ENCODE data around the gene ZNF750.
"Not testable (repeated sequence)": the region's sequence is repeated elsewhere in the genome, so short reads cannot be mapped to it uniquely, and the experiment has no call there.

ZNF750 gene

DNA sequence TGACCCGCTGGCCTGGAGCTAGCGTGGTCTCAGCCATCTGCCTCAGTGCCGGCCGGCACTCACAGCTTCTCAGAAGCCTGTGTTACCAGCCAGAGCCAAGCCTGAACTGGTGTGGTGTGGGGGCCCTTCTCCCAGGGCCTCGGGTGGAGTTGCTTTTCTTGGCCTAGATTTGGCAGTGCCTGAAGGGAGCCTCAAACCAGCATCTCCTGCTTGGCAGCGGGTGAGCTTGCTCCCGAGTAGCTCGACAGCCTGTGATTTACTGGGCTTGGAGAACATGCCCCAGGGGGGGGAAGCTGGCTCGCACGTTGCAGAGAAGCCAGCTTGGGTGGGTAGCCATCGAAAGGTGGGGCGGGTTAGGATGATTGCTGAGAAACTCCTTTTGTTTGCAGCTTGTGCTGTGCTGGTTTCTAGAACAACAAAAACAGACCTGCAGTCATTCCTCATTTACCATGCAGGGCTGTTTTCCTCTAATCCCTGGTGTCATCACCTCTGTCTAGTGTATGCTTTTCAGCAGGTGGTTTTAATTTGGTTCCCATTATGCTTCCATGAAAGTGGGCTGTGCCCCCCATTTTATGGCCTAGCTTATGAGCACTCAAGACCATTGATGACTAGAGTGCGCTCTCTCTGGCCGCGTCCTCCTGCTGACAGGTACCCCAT lies 45.7 kb downstream of the ZNF750 start:
- DNase-seq (ENCODE audit: low spot score) = no peak

DNA sequence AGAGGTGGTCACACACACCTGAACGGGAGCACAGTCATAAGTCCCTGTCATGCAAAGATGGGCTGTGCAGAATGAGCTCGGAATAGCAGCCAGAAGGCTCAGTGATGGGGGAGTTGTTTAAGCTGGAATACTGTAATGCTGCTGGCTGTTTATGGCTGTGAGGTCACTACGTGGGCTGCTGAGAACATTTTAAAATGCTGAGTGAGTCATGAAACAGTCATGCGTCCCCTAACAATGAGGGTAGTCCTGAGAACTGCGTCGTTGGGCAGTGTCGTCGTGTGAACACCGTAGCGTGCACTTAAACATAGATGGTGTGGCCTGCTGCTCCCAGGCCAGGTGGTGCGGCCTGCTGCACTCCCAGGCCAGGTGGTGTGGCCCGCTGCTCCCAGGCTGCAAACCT lies 48.3 kb downstream of the ZNF750 start:
- DNase-seq (ENCODE audit: low spot score) = no peak

DNA sequence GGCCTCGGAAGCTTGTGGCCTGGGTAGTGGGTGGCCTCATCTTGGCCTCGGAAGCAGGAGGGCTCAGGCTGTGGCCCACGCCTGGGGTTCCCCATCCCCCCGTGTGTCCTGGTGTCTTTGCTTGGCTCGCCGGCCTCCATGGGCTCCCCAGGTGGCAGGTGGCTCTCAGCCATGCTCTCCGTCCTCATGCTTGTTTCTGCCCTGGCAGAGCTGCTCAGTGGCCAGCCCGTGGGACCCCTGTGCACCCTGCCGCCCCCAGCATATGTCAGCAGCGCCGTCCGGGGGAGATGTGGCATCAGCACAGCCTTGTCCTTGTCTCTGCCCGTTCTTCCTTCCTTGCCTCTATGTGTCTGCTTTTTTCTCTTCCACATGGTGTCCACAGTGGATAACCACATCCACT lies 49.4 kb downstream of the ZNF750 start:
- DNase-seq (ENCODE audit: low spot score) = no peak

DNA sequence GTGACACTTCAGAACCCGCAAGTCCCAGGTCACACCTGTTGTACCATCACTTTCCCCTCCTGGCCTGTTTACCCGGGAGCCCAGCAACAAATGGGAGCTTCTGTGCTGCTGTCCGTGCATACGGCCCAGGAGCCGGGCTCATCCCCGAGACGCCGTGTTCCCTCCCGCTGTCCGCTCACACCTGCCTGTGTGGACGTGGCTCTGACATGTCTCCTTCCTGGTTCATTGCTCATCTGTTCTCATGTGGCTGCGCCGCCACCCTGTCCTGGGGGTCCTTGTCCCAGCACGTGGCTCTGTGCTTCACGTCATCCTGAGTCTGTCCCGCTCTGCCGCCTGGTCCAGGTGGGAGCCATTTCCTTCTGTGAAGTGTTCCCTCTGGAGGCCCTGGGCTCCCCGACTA lies 50.0 kb downstream of the ZNF750 start:
- DNase-seq (ENCODE audit: low spot score) = no peak

GRCh38 chr17:82789051-82789592 lies 50.7 kb downstream of the ZNF750 start:
- no peak for DNase-seq (ENCODE audit: low spot score)

- no peak for DNase-seq (ENCODE audit: low spot score)
These were observed 51.4 kb downstream of the ZNF750 start for GRCh38 chr17:82788206-82789001.

DNA sequence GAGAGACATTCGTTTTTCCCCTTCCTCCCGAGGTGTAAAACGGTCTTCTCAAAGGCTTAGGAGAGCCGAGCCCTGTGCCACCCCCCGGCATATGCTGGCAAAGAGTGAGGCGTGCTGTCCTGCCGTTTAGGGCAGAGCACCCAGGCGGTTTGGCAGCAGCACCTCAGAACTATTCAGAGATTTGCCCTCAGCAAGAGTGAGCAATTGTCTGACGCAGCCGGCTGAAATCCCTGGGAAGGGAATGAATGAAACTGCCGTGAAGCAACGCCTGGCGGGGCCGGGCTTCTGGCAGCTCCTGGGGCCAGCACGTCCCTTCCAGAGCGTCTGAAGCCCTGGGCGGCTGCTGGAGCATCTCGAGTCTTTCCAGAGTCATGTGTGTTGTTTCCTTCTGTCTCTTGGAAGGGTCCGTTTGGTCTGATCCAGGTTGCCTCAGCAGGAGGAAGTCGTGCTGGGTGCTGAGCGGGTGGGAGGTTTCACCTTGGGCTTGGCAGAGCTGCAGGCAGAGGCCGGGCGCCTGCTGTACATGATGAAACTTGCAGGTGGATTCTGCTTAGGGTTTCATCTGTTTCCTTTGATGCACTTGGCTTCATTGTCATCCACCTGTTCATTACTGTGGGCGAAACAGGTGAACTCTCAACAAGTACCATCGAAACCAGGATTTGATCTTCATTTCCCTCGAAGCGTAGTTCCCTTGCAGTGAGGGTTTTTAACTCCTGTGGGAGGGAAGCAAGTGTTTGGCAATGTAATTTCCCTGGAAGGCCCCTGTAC lies 52.6 kb downstream of the ZNF750 start:
- DNase-seq (ENCODE audit: low spot score) = no peak

DNA sequence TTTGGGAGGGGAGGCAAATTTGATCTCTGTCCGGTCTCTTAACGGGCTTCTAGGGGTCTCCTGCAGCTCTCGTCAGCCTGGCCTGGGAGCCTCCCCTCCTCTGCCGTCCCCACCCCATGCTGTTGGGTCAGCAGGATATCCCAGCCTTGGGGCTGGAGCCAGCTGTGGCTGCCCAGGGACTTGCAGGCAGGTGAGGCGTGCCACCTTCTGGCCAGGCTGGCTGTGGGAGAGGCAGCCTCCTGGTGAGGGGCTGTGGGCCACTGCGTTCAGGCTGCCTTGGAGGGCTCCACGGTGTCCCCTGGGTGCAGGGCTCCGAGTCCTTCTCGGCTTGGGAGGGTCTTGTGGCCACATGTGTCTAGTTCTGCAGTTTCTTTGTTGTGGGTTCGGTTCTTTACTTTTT lies 53.4 kb downstream of the ZNF750 start:
- DNase-seq (ENCODE audit: low spot score) = no peak

DNA sequence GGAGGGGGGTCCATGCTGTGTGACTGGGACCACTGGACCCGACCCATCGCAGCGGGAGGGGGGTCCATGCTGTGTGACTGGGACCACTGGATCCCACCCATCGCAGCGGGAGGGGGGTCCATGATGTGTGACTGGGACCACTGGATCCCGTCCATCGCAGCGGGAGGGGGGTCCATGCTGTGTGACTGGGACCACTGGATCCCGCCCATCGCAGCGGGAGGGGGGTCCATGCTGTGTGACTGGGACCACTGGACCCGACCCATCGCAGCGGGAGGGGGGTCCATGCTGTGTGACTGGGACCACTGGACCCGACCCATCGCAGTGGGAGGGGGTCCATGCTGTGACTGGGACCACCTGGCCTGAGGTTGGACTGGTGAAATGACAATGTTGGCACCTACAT lies 54.2 kb downstream of the ZNF750 start:
- DNase-seq (ENCODE audit: low spot score) = not testable (repeated sequence)

GRCh38 chr17:82783498-82783897 lies 56.3 kb downstream of the ZNF750 start:
- no peak for DNase-seq (ENCODE audit: low spot score)

DNA sequence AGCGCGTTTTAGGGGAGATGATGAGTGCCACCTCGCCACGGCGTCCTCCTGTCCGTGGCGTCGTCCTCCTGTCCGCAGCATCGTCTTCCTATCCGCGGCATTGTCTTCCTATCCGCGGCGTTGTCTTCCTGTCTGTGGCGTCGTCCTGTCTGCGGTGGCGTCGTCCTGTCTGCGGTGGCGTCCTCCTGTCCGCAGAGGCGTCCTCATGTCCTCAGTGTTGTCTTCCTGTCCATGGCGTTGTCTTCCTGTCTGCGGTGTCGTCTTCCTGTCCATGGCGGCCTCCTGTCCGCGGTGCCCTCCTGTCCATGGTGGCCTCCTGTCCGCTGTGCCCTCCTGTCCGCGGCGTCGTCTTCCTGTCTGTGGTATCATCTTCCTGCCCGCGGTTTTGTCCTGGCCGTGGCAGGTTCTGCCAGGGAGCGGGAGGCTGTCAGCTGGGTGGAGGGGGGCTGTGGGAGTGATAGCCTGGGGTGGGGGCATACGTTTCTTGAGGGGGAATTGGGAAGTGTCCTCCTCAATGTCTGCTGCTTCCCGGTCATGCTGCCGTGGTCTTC lies 57.1 kb downstream of the ZNF750 start:
- no peak for DNase-seq (ENCODE audit: low spot score)

DNA sequence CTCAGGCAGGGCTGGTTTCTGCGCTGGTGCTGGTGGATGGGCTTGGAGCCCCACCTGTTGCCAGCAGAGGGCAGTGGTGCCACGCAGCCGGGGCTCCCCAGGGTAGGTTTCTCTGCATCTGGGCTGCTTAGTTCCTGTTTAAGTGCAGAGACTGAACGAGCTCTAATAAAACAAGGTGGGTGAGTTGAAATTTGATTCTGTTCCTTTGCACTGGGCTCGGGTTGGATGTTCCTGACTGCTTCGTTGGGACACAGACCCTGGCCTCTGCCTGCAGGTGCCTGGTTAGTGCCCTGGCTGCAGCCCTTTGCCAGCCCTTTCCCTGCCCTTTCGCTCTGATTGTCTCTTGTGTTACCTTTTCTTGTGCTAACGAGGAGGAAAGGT lies 57.9 kb downstream of the ZNF750 start:
- peak; percentile 60 for DNase-seq (ENCODE audit: low spot score)

DNA sequence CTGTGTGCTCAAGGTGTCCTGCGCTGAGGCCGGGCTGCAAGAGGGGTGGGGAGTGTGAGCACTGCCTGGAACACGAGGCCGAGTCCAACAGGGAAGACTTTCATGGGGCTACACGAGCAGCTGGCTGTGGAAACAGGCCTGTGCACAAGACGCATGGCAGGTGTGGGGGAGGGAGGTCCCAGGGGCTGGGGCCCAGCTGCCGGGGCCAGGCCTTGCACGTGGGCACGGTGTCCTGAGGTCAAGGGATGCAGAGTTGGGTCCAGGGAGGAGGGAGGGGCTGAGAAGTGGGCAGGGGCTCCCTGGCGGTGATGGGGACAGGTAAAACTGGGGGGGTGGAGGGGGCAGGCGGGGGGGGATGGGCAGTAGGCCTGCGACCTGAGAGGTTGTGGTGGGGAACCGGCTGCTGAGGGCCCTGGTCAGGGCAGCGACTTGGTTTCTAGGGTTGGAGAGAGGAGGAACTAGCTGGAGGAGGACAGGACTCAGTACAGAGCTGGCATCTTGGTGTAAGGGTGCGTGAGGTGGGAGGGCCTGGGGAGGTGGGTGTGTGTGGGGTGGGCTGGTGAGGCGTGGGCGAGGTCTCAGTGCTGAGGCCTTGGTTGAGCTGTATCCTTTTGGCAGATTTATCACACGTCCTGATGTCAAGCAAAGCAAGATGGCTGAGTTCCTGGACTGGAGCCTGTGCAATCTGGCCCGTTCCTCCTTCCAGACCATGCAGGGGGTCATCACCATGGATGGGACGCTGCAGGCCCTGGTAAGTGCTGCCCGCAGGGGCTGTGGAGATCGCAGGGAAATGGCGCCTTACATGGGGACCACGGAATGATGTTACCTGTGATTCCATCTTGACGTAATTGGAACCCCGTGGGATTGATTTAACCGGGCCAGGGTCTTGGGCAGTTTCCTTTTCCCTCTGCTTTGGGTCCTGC lies 58.6 kb downstream of the ZNF750 start:
- DNase-seq (ENCODE audit: low spot score) = no peak

- DNase-seq (ENCODE audit: low spot score) = no peak
These were observed 59.6 kb downstream of the ZNF750 start for GRCh38 chr17:82780195-82780594.

- DNase-seq (ENCODE audit: low spot score) = no peak
These were observed 60.3 kb downstream of the ZNF750 start for GRCh38 chr17:82779541-82779940.
